ENCODE data around the gene GRAP2.

DNA sequence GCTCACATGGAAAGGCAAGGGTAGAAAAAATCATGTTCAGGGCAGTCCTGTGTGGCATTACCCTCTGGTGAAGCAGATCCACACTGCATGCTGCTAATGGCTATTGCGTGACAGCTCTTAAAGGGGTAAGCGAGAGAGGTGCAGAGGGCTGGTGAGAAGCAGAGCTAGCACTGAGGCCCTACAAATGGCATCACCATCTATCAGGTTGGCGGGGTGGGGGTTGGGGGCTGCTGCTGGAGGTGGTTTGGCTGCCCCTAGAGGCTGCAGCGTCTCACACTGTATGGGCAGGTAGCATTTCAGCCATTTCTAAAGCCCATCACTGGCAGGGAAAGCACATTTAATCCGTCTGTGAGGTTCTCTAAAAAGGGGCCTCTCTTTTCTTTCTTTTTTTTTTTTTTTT lies 42.5 kb downstream of the GRAP2 start:
- no peak for TF ChIP-seq CTCF (IDR thresholded peaks at IDR 0.05)
- no peak for TF ChIP-seq POLR2A (IDR thresholded peaks at IDR 0.05)
- no peak for TF ChIP-seq POLR2AphosphoS5 (IDR thresholded peaks at IDR 0.05)
- TF ChIP-seq EP300 (IDR thresholded peaks at IDR 0.05), result no peak
